Measurements from ENCODE around the gene THG1L. TPM values are rescaled to one million over a fixed set of nuclear protein-coding genes. Genes with fewer than 3 reads are reported as not detected.
"Not testable (repeated sequence)": the region's sequence is repeated elsewhere in the genome, so short reads cannot be mapped to it uniquely, and the experiment has no call there.

THG1L gene
- total RNA-seq, 4 donors from 2014 or later: 9.3 to 14.1 (median 11.3) TPM

DNA sequence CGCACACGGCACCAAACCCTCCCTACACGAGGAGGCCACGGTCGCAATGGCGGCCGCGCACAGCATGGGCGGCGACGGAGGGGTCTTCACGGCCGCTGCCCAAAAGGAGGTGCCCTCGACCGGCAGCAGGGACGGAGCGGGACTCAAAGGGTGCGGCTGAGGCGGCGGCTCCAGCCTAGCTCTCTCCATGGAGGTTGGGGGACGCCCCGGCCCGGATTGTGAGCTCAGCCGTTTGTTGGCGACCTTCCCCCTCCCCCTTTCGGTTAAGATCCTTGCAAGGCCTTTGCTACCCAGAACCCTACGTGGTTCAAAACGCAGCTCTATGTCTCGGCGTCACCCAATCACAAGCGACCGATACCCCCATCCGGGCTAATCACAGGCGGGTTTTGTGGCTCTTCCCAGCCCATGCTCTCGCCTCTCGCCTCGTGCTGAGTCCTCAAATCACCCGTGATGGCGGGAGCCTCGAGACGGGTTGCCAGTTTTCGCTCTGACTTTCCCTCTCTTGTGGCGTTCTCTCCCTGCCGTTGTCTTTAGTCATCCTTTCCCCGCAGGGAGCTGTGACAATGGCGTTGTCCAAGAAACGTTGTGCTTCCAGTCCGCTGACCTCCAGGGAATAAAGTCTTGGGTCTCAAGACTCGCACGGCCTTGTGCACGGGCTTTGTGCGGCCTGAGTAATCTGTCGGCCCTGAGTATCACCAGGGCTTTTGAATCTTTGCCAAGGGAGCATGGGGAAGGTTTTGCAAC, 40.4 kb upstream of the THG1L start:
- H3K4me3 ChIP-seq (ENCODE audit: low read depth, poor library complexity, severe bottlenecking): no peak overlapping the region
- 62 to 86% methylated on average over 40 to 53 of the region's 53 CpGs for WGBS, 2 donors
- intact Hi-C loops (cut with DNase I; ENCODE audit: low total_unique reads): no loop called here
- peak in 1 of 2 donors; percentile 53 for DNase-seq (ENCODE audit: low spot score in 2 of 2)
- no peak for TF ChIP-seq POLR2A (IDR thresholded peaks at IDR 0.05)
- TF ChIP-seq, protein P1, sequence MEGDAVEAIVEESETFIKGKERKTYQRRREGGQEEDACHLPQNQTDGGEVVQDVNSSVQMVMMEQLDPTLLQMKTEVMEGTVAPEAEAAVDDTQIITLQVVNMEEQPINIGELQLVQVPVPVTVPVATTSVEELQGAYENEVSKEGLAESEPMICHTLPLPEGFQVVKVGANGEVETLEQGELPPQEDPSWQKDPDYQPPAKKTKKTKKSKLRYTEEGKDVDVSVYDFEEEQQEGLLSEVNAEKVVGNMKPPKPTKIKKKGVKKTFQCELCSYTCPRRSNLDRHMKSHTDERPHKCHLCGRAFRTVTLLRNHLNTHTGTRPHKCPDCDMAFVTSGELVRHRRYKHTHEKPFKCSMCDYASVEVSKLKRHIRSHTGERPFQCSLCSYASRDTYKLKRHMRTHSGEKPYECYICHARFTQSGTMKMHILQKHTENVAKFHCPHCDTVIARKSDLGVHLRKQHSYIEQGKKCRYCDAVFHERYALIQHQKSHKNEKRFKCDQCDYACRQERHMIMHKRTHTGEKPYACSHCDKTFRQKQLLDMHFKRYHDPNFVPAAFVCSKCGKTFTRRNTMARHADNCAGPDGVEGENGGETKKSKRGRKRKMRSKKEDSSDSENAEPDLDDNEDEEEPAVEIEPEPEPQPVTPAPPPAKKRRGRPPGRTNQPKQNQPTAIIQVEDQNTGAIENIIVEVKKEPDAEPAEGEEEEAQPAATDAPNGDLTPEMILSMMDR (IDR thresholded peaks at IDR 0.05): no peak

DNA sequence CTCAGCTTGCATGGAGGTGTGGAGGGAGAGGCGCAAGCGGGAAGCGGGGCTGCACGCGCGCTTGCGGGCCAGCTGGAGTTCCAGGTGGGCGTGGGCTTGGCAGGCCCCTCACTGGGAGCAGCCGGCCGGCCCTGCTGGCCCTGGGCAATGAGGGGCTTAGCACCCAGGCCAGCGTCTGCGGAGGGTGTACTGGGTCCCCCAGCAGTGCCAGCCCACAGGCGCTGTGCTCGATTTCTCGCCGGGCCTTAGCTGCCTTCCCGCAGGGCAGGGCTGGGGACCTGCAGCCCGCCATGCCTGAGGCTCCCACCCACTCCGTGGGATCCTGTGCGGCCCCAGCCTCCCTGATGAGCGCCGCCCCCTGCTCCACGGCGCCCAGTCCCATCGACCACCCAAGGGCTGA, 37.4 kb upstream of the THG1L start:
- H3K4me3 ChIP-seq (ENCODE audit: low read depth, poor library complexity, severe bottlenecking); DNase-seq (ENCODE audit: low spot score in 2 of 2); intact Hi-C loops (cut with DNase I; ENCODE audit: low total_unique reads): not testable (repeated sequence)
- 89 to 95% methylated on average over 24 to 25 of the region's 25 CpGs for WGBS, 2 donors

DNA sequence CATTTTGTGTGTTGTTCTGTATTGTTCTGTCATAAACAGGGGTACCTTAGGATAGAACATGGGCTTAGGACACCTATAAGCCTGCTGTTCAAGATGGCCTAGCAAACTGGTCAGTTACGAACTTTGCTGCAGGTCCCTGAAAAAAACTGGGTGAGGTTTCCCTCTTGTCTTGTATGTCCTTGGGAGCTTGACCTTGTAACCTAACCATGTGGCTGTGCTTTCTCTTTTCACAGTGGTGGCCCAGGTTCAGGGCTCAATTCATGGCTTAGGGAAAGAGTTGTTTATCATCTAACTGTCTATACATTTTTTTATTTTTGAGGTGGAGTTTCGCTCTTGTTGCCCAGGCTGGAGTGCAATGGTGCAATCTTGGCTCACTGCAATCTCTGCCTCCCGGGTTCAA, 35.1 kb upstream of the THG1L start:
- WGBS, 2 donors: 91 to 96% methylated on average over 3 of the region's 3 CpGs
- intact Hi-C loops (cut with DNase I; ENCODE audit: low total_unique reads); DNase-seq (ENCODE audit: low spot score in 2 of 2); H3K4me3 ChIP-seq (ENCODE audit: low read depth, poor library complexity, severe bottlenecking): not testable (repeated sequence)

DNA sequence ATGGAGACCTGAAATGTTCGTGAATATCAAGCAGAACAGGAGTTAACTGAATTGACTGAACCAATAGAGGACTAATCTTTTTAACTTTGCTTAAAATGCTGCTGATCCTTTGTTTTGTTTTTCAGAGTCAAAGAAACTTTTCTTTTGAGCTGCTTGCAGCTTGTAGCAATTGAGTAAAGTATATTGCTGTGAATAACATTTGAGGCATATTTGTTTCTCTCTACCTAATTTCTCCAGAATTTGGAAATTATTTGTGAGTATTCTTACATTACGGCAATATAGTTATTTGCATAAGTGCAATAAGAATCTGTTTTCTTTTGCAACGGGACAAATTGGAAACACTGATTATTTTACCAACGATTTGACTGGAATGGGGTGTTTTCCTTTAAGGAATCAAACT, 32.5 kb upstream of the THG1L start:
- intact Hi-C loops (cut with DNase I; ENCODE audit: low total_unique reads); H3K4me3 ChIP-seq (ENCODE audit: low read depth, poor library complexity, severe bottlenecking); DNase-seq (ENCODE audit: low spot score in 2 of 2): not testable (repeated sequence)
- 71 to 90% methylated on average over 4 of the region's 4 CpGs for WGBS, 2 donors

DNA sequence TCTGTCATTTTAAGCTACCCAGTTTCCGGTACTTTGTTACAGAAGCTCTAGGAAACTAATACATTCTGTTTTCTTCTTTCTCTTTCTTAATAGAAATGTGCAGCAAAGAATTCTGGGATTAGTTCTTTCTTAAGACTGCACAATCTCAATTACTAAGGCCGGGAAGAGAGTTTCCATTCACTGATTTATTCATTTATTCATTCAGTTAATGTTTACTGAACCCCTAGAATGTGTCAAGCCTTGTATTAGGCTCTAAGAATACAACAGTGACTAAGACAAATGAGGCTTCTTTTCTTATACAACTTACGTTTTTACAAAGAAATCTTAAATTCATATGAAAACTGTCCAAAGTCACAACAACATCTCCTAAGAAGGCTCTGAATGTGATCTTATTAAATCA, 27.5 kb upstream of the THG1L start:
- DNase-seq (ENCODE audit: low spot score in 2 of 2): no peak
- TF ChIP-seq, protein P1 (IDR thresholded peaks at IDR 0.05): no peak
- TF ChIP-seq POLR2A (IDR thresholded peaks at IDR 0.05): no peak
- intact Hi-C loops (cut with DNase I; ENCODE audit: low total_unique reads): no loop called here
- H3K4me3 ChIP-seq (ENCODE audit: low read depth, poor library complexity, severe bottlenecking): no peak overlapping the region
- WGBS, 2 donors: 74 to 75% methylated on average over 3 of the region's 3 CpGs

DNA sequence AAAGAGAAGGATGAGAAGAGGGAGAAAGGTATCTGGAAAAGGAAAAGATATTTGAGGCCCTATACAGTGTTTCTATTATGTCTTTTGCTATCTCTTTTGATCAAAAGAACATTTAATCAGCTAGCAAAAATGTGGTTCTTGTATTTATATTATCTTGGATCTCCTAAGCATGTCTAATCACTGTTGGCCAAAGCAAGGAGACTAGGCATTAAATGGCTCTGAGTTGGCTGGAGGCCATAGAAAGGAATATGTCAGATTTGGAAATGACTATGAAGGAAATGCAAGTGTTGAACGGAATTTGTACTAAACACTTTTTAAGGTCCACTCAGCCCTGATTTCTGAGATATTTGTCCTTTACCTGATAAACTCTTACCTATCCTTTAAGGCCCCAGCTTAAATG, 22.4 kb upstream of the THG1L start:
- DNase-seq (ENCODE audit: low spot score in 2 of 2): no peak
- no peak for TF ChIP-seq POLR2A (IDR thresholded peaks at IDR 0.05)
- TF ChIP-seq, protein P1 (IDR thresholded peaks at IDR 0.05): no peak
- no peak overlapping the region for H3K4me3 ChIP-seq (ENCODE audit: low read depth, poor library complexity, severe bottlenecking)
- intact Hi-C loops (cut with DNase I; ENCODE audit: low total_unique reads): no loop called here
- WGBS, 2 donors: 58 to 64% methylated on average over 1 of the region's 1 CpG

DNA sequence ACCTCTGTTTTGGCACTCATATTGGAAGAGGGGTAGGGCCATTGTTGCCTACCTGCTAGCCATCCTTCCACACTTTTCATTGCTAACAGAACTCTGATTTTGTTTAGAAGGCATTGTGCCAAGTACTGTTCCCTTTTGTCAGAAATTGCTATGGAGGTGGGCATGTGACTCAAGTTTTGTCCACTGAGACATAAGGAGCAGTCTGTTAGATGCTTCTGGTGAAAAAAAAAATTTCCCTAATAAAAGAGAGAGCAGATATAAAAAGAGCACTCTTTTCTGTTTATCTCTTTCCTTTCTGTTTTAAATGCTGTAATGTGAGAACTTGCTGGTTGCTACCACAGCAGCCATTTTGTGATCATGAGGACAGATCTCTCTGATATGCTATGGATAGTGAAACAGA, 21.9 kb upstream of the THG1L start:
- DNase-seq (ENCODE audit: low spot score in 2 of 2): no peak
- no peak overlapping the region for H3K4me3 ChIP-seq (ENCODE audit: low read depth, poor library complexity, severe bottlenecking)
- no peak for TF ChIP-seq POLR2A (IDR thresholded peaks at IDR 0.05)
- TF ChIP-seq, protein P1 (IDR thresholded peaks at IDR 0.05): no peak
- intact Hi-C loops (cut with DNase I; ENCODE audit: low total_unique reads): no loop called here
